GM12801 (cell line): ENCODE measurements around the gene NPEPL1.

Experiments used
- CTCF ChIP-seq: IDR thresholded peaks from one replicate; pipeline ENCODE4 v1.5.1; 2011; ENCODE audit warnings: control low read depth; ENCODE audit not compliant: insufficient read length; ENCODE audit errors: extremely low read depth

NPEPL1 gene

GRCh38 chr20:58709703-58710039 lies 17.1 kb downstream of the NPEPL1 start:
- no peak for TF ChIP-seq CTCF

GRCh38 chr20:58710481-58711265 lies 18.1 kb downstream of the NPEPL1 start:
- no peak for TF ChIP-seq CTCF

GRCh38 chr20:58711266-58712051 lies 18.9 kb downstream of the NPEPL1 start:
- no peak for TF ChIP-seq CTCF

GRCh38 chr20:58712151-58712791 lies 19.7 kb downstream of the NPEPL1 start:
- no peak for TF ChIP-seq CTCF

GRCh38 chr20:58712806-58713731 lies 20.5 kb downstream of the NPEPL1 start:
- no peak for TF ChIP-seq CTCF

GRCh38 chr20:58713801-58714339 lies 21.3 kb downstream of the NPEPL1 start:
- TF ChIP-seq CTCF = no peak
